ENCODE results near the gene TWF2.
A peak's percentile ranks its signal among the peaks of the same experiment; 100 is the strongest.

TWF2 gene

DNA sequence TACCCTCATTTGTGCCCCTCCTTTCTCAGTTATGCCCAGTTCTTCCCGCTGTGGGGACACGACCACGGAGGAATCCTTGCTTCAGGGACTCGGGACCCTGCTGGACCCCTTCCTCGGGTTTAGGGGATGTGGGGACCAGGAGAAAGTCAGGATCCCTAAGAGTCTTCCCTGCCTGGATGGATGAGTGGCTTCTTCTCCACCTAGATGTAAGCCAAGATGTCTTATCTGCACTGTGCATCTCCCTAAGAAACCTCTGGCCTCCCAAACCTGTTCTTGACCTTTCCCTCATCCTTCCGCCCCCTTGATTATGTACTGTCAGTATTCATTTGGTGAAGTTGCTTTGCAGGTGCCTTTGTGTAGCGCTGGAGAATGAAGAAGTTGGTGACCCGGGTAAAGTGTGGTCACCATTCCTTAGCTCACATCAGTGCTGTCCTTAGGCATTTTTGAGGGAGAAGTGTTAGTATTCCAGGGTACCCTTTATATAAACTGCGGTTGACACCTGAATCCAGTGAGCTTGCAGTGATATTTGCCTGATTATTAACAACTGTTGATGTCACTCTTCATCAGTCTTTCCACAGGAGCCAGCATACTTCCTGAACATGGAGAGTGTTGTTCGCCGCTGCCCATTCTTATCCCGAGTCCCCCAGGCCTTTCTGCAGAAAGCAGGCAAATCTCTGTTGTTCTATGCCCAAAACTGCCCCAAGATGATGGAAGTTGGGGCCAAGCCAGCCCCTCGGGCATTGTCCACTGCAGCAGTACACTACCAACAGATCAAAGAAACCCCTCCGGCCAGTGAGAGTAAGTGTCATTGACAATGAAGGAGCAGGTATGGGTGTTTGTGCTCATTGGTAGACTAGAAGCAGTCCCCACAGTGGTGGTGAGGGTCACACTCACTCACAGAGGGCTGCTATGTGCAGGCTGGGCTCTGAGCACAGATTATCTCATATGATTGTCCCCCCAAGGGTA, 40.0 kb downstream of the TWF2 start:
- DNase-seq = no peak

DNA sequence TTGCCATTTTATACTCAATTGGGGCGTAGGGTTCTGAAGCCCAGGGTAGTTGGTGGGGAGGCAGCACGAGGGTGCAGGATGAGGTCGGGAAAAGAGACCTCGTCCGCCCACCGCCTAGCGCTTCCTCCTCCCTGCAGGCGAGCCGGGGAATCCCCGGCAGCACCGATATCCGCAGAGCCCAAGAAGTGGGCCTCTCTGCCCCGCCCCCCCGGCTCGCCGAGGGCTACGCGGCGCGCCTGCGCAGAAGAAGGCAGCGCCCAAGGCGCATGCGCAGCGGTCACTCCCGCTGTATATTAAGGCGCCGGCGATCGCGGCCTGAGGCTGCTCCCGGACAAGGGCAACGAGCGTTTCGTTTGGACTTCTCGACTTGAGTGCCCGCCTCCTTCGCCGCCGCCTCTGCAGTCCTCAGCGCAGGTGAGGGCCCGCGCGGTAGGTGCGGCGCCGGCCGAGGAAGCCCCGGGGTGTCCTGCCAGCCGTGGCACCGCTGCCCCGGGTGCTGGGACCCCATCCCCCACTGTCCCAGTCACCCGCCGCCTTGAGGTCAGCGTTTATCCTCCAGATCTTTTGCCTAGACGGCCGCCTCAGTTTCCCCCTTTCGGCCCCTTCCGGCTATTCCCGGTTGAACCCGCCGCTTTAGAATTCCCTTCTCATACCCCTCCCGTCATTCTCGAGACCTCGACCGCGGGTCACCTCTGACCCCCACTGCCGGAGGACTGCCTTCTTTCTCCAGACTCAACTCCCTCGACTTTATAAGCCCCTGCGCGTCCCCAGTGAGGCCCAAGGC, 40.9 kb downstream of the TWF2 start, which contains the start of gene ALAS1:
TSS of gene ALAS1 (plus strand) at position 319 of the 784 bp plus-strand sequence. CDS start 1,082 bp downstream, outside the sequence.
- peak; percentile 96 for DNase-seq

DNA sequence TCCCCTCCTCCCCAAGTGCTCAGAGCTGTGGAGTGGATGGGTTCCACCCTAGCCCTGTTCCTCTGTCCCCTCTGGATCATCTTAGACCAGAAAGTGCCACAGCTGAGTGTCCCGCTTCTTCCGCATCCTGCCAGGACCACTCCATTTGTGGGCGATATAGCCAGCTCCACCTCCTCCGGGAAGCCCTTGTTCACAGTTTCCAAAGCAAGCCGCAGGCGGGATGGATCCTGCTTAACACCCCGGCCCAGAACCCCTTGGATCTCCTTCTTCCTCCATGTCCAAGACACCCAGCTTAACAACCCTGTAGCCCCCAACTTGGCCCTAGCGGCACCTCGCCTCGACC, 41.5 kb downstream of the TWF2 start:
- DNase-seq = no peak

GRCh38 chr3:52196977-52197376, 42.0 kb downstream of the TWF2 start:
- DNase-seq = no peak

- DNase-seq = no peak
Observed at GRCh38 chr3:52195823-52196331, 43.1 kb downstream of the TWF2 start.

- no peak for DNase-seq
Observed at GRCh38 chr3:52195291-52195597, 43.7 kb downstream of the TWF2 start.

- DNase-seq = no peak
Observed at GRCh38 chr3:52194485-52195290, 44.3 kb downstream of the TWF2 start.

GRCh38 chr3:52193065-52193464, 45.9 kb downstream of the TWF2 start:
- DNase-seq = no peak

- DNase-seq = no peak
Observed at GRCh38 chr3:52191663-52192062, 47.3 kb downstream of the TWF2 start.

DNA sequence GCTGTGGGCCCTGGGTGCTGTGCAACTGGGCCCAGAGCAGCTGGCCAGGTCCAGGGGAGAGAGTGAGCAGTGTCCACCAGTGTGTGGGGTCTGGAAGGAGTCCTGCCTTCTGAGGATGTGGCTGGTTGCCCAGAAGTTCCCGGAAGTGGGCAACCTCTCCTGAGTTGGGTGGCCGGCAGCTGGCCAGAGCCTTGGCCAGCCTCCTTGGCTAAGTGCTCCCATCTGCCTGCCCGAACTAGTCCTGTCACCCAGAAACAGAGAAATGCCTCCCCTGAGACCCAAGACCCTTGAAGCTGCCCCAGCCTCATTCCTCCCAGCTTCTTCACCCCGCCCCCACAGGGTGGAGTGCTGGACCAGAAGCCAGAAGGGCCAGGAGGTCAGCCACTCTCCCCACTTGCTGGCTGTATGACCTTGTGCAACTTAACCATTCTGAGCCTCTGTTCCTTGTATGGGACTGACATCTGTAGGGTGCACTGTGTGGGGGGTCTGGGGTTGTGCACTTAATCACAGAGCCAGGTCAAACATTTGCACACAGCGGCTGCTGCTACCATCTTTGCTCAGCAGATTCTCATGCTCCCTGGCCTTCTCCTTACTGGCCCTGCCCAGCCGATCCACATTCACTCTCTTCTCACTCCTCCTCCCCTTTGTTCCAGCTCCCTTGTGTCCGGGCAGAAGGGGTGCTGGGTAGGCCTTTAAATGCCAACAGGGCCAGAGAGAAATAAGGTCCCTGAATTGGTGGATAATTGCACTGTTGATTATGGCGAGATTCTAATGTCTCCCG, 48.5 kb downstream of the TWF2 start:
- DNase-seq = no peak

GRCh38 chr3:52188556-52188955, 50.4 kb downstream of the TWF2 start:
- no peak for DNase-seq

GRCh38 chr3:52186729-52187128, 52.2 kb downstream of the TWF2 start:
- DNase-seq = no peak

GRCh38 chr3:52185837-52186236, 53.1 kb downstream of the TWF2 start:
- DNase-seq = no peak

DNA sequence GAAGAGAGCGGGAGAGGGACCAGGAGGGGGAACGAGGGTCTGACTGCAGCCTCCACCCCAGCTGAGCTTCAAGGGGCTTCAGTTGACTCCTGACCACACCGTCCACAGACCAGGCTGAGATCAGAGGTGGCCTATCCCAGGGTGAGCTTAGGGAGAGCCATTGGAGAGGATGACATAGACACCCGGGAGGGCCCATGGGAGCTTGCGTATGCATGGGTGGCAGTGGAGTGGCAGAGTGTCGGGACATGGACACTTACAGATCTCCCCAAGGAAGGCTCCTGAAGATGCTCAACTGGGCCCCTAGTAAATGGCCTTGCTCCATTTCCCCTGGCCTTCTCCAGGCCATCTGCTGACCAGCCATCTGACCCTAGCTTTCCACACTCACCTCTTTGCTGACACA, 53.6 kb downstream of the TWF2 start:
- DNase-seq = no peak

GRCh38 chr3:52184690-52185089, 54.3 kb downstream of the TWF2 start:
- DNase-seq = no peak

GRCh38 chr3:52183786-52184445, 55.0 kb downstream of the TWF2 start:
- no peak for DNase-seq

GRCh38 chr3:52182691-52183090, 56.3 kb downstream of the TWF2 start:
- DNase-seq = no peak

GRCh38 chr3:52182196-52182595, 56.8 kb downstream of the TWF2 start:
- no peak for DNase-seq

DNA sequence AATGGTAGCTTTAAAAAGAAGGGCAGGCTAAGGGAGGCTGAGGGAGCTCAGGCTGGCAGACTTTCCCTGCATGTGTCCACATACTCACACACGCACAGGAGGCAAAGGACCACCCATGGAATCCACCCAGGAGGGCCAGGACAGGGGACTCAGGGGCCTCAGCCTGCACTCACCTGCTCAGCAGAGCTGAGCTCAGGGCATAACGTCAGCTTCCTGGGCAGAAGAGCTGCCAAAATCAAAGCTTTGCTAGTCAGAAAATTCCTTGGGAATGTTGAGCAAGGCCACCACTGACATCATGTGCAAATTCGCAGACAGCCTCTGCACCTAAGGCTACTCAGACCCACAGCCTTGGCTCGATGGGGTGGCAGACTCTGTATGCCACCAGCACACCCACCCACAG, 57.4 kb downstream of the TWF2 start:
- no peak for DNase-seq

Data from stimulated activated CD4-positive, alpha-beta T cell treated with anti-CD3 and anti-CD28 coated beads, Interleukin-12 subunit alpha, Interleukin-12 subunit beta, amount 100 ng/mL, for 4 hours (primary cell).